ELR (cell line): ENCODE measurements around the gene SPINK2.

ENCODE experiments used
- DNase-seq: peaks from one replicate; pipeline ENCODE4 v3.0.0-alpha.2; 2015; ENCODE audit warnings: low read depth

SPINK2 gene

DNA sequence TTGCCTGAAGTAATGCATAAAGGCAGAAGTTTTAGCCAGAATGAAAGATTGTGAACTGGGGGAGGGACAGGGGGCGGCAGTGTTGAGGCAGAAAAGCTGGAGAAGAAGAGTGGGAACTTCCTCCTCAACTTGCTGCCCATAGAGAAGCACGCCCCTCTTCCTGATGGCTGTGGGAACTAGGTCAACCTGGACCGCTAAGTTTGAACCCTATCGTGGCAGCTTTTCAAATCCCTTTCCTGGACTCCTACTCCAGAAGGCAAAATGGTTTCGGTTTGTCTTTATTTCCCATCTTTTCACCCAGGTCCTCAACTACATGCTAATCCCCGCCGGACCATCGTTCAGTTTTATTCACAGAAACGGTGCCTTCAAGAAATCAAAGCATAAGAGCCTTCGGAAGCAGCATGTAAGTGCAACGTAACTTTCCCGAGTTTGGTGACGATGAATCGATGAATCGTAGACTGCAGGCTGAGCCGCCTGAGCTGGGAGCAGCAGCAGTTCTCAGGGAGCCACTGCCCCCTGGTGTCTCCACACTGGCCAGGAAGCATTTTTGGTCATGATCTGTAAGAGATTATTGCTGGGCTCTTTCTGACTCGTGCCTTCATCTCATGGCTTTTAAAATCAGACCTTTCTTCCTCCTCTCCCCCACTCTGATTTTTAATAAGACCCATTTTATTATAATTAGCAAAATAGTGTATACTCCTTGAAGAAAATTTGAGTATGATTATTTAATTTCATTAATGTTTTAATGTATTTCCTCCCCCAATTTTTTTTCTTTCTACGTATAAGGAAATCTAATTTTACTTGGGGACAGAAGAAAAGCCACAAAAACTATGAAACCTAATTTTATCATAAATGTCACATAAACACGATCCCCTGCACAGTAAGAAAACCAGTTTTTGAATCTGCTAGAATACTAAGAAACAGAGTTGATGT lies 21.4 kb downstream of the SPINK2 start:
- DNase-seq = peak; percentile 87

- DNase-seq = no peak
Measured at GRCh38 chr4:56799161-56799759, 22.2 kb downstream of the SPINK2 start.

GRCh38 chr4:56796211-56796610 lies 25.3 kb downstream of the SPINK2 start:
- DNase-seq = no peak

DNA sequence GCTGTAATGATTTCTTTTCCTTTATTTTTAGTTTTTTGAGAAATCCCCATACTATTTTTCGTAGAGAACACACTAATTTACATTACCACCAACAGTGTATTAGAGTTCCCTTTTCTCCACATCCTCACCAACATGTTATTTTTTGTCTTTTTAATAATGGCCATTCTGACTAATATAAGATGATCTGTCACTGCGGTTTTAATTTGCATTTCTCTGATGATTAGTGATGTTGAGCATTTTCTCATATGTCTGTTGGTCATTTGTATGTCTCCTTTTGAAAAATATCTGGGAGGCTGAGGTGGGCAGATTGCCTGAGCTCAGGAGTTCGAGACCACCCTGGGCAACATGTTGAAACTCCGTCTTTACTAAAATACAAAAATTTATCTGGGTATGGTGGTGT lies 30.2 kb downstream of the SPINK2 start:
- no peak for DNase-seq

- no peak for DNase-seq
Measured at GRCh38 chr4:56790691-56791091, 30.8 kb downstream of the SPINK2 start.

GRCh38 chr4:56788081-56788480 lies 33.4 kb downstream of the SPINK2 start:
- DNase-seq = no peak

DNA sequence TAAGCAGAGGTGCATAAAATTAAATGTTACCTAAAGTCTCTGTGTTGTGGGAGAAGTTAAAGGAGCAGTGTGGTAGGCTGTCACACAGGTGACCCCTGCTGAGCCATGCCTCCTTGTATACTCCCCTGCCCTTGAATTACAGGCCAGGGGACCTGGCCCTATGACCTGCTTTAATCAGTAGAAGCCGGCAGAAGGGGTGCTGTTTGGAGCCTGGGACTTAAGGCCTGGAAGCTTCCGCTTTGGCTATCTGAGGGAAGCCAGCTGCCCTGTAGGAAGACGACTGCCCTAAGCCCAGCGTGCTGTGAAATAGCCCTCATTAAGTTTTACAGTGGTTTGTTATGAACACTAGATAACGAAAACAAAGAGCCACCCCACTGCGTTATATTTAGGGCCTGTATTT lies 34.1 kb downstream of the SPINK2 start:
- no peak for DNase-seq

DNA sequence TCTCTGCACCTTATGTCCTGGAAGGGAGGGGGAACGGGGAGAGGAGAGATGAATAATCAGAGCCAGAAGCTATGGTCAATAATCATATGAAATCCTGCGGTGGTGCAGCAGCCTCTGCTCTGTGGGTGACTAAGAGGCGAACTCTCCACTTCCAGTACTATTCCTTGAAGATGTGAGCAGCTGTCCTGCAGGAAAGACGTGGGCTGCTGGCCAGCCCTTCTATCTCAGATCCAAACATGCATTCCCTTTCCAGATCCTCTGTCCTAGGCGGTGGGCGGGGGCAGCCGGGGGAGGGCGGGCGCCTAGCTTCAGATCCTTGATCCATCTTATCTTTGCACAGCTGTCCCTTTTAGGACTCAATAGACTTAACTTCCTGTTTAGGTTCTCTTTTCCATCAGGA lies 34.5 kb downstream of the SPINK2 start:
- DNase-seq = peak; percentile 79

DNA sequence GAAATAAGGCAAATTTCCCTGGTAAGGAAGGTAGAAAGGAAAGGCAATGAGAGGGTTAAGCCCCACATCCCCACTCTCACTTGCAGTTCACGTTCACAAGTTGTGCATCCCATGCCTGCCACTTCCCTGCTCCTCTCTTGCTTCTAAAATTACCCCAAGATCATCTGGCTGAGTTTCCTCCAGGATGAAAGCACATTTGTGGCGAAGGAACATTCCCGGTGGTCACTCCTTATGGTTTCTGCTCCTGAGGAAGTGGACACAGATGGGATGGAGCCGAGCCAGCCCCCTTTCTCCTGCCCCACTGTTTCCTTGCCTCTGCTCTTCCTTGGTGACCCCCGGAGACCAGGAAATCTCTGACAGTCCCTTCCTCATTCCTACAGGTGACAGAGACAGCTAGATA lies 37.5 kb downstream of the SPINK2 start:
- DNase-seq = no peak

DNA sequence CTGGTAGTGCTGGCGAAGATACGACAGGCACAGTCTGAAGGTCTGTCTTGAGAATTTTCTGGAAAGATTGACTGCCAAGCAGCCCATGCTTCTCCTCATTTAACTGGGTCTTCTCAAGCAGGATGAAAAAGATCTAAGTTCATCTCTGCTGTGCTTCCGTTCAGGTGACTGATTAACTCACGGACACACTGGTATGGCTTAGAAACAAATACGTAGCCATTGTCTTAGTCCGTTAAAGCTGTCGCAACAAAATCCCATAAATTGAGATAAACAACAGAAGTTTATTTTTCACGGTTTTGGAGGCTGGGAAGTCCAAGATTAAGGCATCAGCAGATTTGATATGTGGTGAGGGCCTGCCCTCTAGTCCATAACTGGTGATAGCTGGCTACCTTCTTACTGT lies 39.5 kb downstream of the SPINK2 start:
- DNase-seq = no peak

- no peak for DNase-seq
Measured at GRCh38 chr4:56773346-56773745, 48.2 kb downstream of the SPINK2 start.

- peak; percentile 11 for DNase-seq
Measured at GRCh38 chr4:56772134-56772533, 49.4 kb downstream of the SPINK2 start.

DNA sequence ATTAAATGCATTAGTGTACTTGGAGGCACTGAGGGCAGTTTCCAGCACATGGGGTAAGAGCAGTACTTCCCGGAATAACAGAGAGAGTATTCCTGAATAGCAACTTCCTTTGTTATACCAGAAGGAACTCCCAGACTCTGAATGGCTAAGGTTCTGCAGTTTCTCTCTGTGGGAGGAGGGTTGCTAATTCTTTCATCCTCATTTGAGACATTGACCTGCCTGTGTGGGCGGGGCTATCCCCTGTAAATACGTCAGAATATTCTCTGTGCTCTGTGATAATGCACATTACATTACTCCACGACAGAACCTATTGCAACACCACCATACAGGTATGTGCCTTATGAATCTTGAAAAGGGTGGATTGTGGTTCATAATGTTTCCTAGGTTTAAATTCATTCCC lies 52.7 kb downstream of the SPINK2 start:
- DNase-seq = no peak

DNA sequence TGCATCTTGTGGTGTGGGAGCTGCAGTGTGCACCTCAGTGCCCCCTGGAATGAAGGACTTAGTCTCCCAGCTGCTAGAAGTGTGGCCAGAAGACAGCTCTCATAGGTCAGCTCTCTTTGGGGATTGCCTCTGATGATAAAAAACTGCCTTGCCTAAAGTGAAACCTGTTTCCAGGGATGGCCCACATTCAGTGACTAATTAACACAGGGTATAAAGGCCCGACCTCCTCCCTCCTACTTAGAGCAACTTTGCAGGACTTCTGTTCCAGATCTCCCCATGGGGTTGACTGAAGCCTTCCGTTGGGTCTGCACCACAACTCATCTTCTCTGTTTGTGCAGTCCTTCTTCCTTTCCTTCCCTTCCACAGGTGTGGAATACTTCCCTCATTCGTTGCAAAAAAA lies 53.2 kb downstream of the SPINK2 start:
- DNase-seq = peak; percentile 13

- no peak for DNase-seq
Measured at GRCh38 chr4:56767567-56767966, 53.9 kb downstream of the SPINK2 start.

- peak; percentile 22 for DNase-seq
Measured at GRCh38 chr4:56764775-56765174, 56.7 kb downstream of the SPINK2 start.

GRCh38 chr4:56764223-56764622 lies 57.3 kb downstream of the SPINK2 start:
- no peak for DNase-seq

- DNase-seq = no peak
Measured at GRCh38 chr4:56762484-56763250, 58.8 kb downstream of the SPINK2 start.

DNA sequence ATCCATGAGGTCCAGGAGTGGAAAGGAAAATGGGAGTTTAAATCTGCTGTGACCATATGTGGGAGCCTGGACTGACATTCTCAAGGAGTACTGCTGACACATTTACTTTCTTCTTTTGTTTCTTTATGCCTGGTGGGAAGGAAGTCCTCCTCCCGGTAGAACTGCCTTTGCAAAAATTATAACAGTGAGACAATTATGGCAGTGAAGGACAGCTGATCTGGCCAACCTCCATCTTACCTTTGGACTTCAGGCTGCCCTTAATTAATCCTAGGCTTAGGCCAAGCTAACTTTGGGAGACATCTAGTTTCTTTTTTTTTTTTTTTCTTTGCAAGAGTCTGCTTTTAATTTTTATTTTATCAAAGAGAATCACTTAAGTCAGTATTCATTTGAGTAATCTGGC lies 61.3 kb downstream of the SPINK2 start:
- no peak for DNase-seq
